K562 (cell line): ENCODE results near the gene DDAH1.

ENCODE experiments used
- CTCF ChIP-seq, 3 experiments: IDR thresholded peaks in 2 of 3; conservative IDR thresholded peaks in 1 of 3; 2 replicates each; pipeline ENCODE4 v1.5.1; 2011 to 2012; ENCODE audit warnings: low read length in 3 of 3, mild to moderate bottlenecking in 3 of 3, control low read depth in 2 of 3, improper control_type of control experiment in 1 of 3, inconsistent platforms in 1 of 3, low read depth in 1 of 3, mixed read lengths in 1 of 3, moderate library complexity in 1 of 3; ENCODE audit not compliant: insufficient read depth in 2 of 3
- ESRRA ChIP-seq: fragments of 450-650 bp; IDR thresholded peaks from 2 replicates; pipeline ENCODE4 v1.6.1; 2014; ENCODE audit warnings: low read depth, mild to moderate bottlenecking, moderate library complexity, borderline replicate concordance
- FOXP4 ChIP-seq: sonication (generic); formaldehyde crosslinking; IDR thresholded peaks from 2 replicates; pipeline ENCODE4 v1.8.0; 2022; ENCODE audit warnings: mild to moderate bottlenecking, missing genetic modification reagents, borderline replicate concordance
- HCFC1 ChIP-seq: IDR thresholded peaks from 2 replicates; pipeline ENCODE4 v1.6.1; 2012; ENCODE audit warnings: low read depth, low read length, improper control_type of control experiment
- HMG20A ChIP-seq: fragments of 450-650 bp; formaldehyde crosslinking; conservative IDR thresholded peaks from 2 replicates; pipeline ENCODE4 v1.4.0; 2020; ENCODE audit warnings: mild to moderate bottlenecking, mixed read lengths
- KDM1A ChIP-seq, 2 experiments: fragments of 450-650 bp; IDR thresholded peaks; 2 replicates each; pipeline ENCODE4 v1.6.1; 2016; ENCODE audit warnings: mild to moderate bottlenecking in 2 of 2
- POLR2A ChIP-seq: fragments of 450-650 bp; conservative IDR thresholded peaks from 2 replicates; pipeline ENCODE4 v1.6.1; 2016
- SIN3A ChIP-seq, 2 experiments: fragments of 150-350 bp in 1 of 2; IDR thresholded peaks; 2 replicates each; pipeline ENCODE4 v1.6.1; 2011 to 2016; ENCODE audit warnings: borderline replicate concordance in 2 of 2, low read depth in 2 of 2, low read length in 2 of 2, mild to moderate bottlenecking in 2 of 2, moderate library complexity in 2 of 2; ENCODE audit not compliant: control insufficient read depth in 1 of 2
- SPI1 ChIP-seq: IDR thresholded peaks from 2 replicates; pipeline ENCODE4 v1.6.1; 2011; ENCODE audit warnings: low read depth, low read length, control low read depth, borderline replicate concordance
- ZEB2 ChIP-seq: fragments of 450-650 bp; IDR thresholded peaks from 2 replicates; pipeline ENCODE4 v1.6.1; 2016
- ZNF3 ChIP-seq: fragments of 250-450 bp; sonication (Bioruptor Pico); IDR thresholded peaks from 2 replicates; pipeline ENCODE4 v1.5.0; 2021; ENCODE audit warnings: mild to moderate bottlenecking, moderate library complexity
- TF ChIP-seq, protein P1 (sequence below): fragments of 150-350 bp; conservative IDR thresholded peaks from 2 replicates; pipeline ENCODE4 v1.6.1; 2014; ENCODE audit warnings: low read length
- TF ChIP-seq, protein P2 (sequence below): sonication (generic); formaldehyde crosslinking; IDR thresholded peaks from 2 replicates; pipeline ENCODE4 v1.8.0; 2022; ENCODE audit warnings: mild to moderate bottlenecking, missing genetic modification reagents
- TF ChIP-seq, protein P3 (sequence below): fragments of 250-450 bp; sonication (Bioruptor Pico); IDR thresholded peaks from 2 replicates; pipeline ENCODE4 v1.6.1; 2021; ENCODE audit warnings: mild to moderate bottlenecking

- no peak for TF ChIP-seq CTCF (IDR thresholded peaks at IDR 0.05 in 2 of 3, conservative IDR thresholded peaks at IDR 0.05 in 1 of 3; ENCODE audit: insufficient read depth in 2 of 3, low read depth in 1 of 3, low read length in 3 of 3)
- no peak for TF ChIP-seq SPI1
- no peak for TF ChIP-seq HCFC1
- TF ChIP-seq SIN3A (IDR thresholded peaks at IDR 0.05; ENCODE audit: borderline replicate concordance in 2 of 2, control insufficient read depth in 1 of 2, low read depth in 2 of 2, low read length in 2 of 2) = no peak
- no peak for TF ChIP-seq HMG20A
- no peak for TF ChIP-seq KDM1A (IDR thresholded peaks at IDR 0.05)
- TF ChIP-seq, protein P1, sequence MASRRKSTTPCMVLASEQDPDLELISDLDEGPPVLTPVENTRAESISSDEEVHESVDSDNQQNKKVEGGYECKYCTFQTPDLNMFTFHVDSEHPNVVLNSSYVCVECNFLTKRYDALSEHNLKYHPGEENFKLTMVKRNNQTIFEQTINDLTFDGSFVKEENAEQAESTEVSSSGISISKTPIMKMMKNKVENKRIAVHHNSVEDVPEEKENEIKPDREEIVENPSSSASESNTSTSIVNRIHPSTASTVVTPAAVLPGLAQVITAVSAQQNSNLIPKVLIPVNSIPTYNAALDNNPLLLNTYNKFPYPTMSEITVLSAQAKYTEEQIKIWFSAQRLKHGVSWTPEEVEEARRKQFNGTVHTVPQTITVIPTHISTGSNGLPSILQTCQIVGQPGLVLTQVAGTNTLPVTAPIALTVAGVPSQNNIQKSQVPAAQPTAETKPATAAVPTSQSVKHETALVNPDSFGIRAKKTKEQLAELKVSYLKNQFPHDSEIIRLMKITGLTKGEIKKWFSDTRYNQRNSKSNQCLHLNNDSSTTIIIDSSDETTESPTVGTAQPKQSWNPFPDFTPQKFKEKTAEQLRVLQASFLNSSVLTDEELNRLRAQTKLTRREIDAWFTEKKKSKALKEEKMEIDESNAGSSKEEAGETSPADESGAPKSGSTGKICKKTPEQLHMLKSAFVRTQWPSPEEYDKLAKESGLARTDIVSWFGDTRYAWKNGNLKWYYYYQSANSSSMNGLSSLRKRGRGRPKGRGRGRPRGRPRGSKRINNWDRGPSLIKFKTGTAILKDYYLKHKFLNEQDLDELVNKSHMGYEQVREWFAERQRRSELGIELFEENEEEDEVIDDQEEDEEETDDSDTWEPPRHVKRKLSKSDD = no peak
- no peak for TF ChIP-seq ZNF3 (CRISPR knock-in tag)
- no peak for TF ChIP-seq ESRRA
- TF ChIP-seq FOXP4 = no peak
- TF ChIP-seq, protein P2, sequence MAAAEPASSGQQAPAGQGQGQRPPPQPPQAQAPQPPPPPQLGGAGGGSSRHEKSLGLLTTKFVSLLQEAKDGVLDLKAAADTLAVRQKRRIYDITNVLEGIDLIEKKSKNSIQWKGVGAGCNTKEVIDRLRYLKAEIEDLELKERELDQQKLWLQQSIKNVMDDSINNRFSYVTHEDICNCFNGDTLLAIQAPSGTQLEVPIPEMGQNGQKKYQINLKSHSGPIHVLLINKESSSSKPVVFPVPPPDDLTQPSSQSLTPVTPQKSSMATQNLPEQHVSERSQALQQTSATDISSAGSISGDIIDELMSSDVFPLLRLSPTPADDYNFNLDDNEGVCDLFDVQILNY (CRISPR knock-in tag) = no peak
- TF ChIP-seq, protein P3, sequence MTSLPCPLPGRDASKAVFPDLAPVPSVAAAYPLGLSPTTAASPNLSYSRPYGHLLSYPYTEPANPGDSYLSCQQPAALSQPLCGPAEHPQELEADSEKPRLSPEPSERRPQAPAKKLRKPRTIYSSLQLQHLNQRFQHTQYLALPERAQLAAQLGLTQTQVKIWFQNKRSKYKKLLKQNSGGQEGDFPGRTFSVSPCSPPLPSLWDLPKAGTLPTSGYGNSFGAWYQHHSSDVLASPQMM (CRISPR knock-in tag) = no peak
- no peak for TF ChIP-seq POLR2A
- no peak for TF ChIP-seq ZEB2
Measured at GRCh38 chr1:85368073-85368770, 96.7 kb downstream of the DDAH1 start.
